Omental fat pad (tissue), 4 donors: ENCODE measurements around the gene MAPK10. TPM values are rescaled to one million over a fixed set of nuclear protein-coding genes. Genes with fewer than 3 reads are reported as not detected.

Experiments
- ATAC-seq: fragments of 150-250 bp; one replicate; pipeline ENCODE4 v1.9.1; 2016; ENCODE audit warnings: mild to moderate bottlenecking, moderate library complexity; ENCODE audit not compliant: low FRiP score
- DNase-seq: peaks from one replicate; pipeline ENCODE4 v3.0.0-alpha.2; 2019; ENCODE audit warnings: low spot score
- total RNA-seq, 4 donors: library from RNA; depleted of rRNA; stranded (reverse); fragments of >200 nt; gene quantifications; one replicate each; pipeline ENCODE4 v1.1.0, GENCODE V29; 2016
- TF ChIP-seq, protein P1 (sequence below), 3 donors: fragments of 450-650 bp; IDR thresholded peaks; one replicate each; pipeline ENCODE4 v1.5.1; 2016 to 2017; ENCODE audit warnings: antibody characterized with exemption in 3 of 3, mild to moderate bottlenecking in 3 of 3, moderate library complexity in 2 of 3

Gene MAPK10
- total RNA-seq, 4 donors from 2014 or later = 38.5 to 51.3 (median 41.4) TPM

DNA sequence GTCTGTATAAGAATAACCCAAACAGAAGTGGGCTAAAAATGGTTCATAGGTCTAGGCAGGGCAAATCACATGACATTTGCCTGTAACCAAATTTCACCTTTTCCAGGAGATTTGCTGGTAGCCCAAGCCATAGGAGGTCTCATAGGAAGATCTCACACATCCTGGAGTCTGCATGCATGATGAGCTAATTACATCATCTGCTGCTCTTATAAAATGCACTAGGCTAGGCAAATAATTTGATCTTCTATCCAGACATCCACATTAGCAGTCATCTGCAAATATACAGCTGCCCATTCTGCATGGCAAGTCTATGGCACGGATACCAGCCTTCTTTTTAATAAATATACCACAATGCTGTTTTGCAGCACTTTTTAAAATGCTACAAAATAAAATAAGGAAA lies 87.2 kb downstream of the MAPK10 start:
- no peak for ATAC-seq
- TF ChIP-seq, protein P1, sequence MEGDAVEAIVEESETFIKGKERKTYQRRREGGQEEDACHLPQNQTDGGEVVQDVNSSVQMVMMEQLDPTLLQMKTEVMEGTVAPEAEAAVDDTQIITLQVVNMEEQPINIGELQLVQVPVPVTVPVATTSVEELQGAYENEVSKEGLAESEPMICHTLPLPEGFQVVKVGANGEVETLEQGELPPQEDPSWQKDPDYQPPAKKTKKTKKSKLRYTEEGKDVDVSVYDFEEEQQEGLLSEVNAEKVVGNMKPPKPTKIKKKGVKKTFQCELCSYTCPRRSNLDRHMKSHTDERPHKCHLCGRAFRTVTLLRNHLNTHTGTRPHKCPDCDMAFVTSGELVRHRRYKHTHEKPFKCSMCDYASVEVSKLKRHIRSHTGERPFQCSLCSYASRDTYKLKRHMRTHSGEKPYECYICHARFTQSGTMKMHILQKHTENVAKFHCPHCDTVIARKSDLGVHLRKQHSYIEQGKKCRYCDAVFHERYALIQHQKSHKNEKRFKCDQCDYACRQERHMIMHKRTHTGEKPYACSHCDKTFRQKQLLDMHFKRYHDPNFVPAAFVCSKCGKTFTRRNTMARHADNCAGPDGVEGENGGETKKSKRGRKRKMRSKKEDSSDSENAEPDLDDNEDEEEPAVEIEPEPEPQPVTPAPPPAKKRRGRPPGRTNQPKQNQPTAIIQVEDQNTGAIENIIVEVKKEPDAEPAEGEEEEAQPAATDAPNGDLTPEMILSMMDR (IDR thresholded peaks at IDR 0.05) = no peak
- DNase-seq = no peak

DNA sequence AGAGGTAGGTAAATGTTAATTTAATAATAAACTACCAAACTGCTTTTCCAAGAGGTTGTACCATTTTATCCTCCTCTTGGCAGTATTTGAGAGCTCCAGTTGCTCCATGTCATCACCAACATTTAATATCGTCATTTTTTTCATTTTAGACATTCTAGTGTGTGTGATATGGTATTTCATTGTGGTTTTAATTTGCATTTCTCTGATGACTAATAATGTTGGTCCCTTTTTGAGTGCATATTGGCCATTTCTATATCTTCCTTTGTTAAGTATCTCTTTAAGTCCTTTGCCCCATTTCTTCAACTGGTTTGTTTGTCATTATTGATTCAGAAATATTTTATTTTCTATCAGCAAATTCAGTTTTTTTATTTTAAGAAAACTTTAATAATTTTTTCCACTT lies 88.8 kb downstream of the MAPK10 start:
- TF ChIP-seq, protein P1 (IDR thresholded peaks at IDR 0.05) = no peak
- no peak for DNase-seq
- no peak for ATAC-seq

DNA sequence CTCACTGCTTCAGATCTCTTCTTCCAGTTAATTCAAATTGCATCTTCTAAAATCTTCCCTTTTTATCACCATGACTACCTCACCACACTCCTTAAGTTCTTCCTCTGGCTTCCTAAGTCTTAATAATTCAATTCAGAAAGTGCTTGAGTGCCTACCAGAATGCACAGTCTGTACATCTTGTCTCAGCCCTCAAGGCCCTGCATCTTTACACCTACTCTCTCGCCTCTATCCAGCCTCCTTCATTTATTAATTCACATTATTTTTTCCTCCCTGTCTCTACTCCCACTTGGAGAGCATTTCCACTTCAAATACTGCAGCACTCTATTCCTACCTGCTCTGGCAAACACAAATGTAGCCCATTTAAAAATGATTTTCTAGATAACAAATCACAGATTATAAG lies 90.5 kb downstream of the MAPK10 start:
- TF ChIP-seq, protein P1 (IDR thresholded peaks at IDR 0.05) = no peak
- DNase-seq (no peak), ATAC-seq (no peak)

DNA sequence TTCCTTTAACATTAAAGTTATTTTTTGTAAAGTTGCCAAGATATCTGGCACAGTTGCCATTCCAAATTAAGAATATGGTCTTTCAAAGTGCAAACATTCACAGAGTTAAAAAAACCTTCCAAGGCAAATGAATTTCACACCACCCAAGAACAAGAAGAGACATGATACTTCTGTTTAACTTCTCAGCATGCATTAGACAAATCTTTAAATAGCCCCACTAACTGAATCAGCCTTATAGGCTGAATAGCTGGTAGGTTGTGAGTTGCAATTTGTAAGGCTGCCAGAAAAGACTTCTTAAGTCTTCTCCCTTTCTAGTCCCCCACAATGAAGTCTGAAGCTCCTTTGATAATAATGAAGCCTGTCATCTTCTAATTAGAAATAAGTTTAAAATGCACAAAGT lies 95.6 kb downstream of the MAPK10 start:
- no peak for ATAC-seq
- TF ChIP-seq, protein P1 (IDR thresholded peaks at IDR 0.05) = no peak
- no peak for DNase-seq

DNA sequence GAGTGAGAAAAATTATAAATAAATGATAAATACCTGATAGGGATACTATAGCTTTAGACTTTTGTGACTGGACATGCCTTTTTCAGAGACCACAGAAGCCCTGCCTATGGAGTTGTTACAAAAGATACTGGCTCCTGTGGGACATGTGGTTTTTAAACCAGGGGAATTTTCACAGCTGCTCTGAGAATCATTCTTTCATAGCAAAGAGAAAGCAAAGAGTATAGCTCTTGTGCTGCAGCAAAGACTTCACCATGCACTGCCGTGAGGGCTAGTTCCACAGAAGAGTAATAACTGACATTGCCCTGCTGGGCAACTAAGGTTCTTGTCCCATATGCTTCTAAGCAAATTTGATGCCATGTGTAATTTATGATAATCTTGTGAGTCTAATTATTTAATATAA lies 98.2 kb downstream of the MAPK10 start:
- TF ChIP-seq, protein P1 (IDR thresholded peaks at IDR 0.05) = no peak
- no peak for DNase-seq
- no peak for ATAC-seq

DNA sequence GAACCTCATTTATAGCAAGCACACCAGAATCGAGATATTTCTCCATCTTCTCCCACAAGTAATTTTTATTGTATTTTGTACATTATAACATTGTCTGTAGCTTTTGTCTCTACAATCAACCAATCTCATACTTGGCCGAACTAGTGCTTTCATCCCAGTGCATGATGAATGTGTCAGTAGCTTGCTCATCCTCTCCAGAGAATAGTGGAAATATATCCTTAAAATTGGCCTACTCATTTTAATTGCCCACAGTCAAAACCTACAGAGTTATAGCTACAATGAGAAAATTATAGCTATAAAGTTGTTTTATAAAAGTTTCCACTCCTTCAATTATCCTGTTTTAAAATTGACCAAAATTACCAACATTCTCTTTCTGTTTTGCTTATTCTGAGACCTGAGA lies 103.8 kb downstream of the MAPK10 start:
- ATAC-seq (no peak), DNase-seq (no peak)

DNA sequence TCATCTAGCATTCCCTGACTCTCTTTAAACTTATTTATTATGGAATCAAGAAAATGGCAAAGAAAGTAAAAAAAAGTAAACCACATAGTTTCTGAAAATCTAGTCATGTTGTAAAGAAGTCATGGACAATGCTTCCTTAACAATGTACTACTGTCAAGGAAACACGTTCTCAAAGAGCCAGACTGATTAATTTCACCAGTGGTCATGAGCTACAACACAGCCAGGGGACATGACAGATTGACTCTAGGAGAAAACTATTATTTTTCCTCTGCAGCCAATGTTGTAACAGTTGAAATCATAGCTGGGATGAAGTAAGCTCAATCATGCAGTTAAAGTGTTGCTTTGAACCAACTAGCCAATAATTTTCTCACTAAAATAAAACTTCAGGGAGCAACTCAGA lies 109.2 kb downstream of the MAPK10 start:
- DNase-seq (no peak), ATAC-seq (no peak)
- TF ChIP-seq, protein P1 (IDR thresholded peaks at IDR 0.05) = no peak

More for the DNA sequence above, 103.8 kb downstream of the MAPK10 start:
- TF ChIP-seq, protein P1 (IDR thresholded peaks at IDR 0.05) = no peak
